HepG2 (cell line): Measurements from ENCODE around the gene IGIP. TPM values are rescaled to one million over a fixed set of nuclear protein-coding genes. Genes with fewer than 3 reads are reported as not detected.

ENCODE experiments used
- ARHGAP35 ChIP-seq: sonication (generic); formaldehyde crosslinking; IDR thresholded peaks from 2 replicates; pipeline ENCODE4 v1.9.0; 2022; ENCODE audit warnings: mild to moderate bottlenecking, inconsistent platforms, moderate library complexity, missing genetic modification reagents, borderline replicate concordance
- ASH2L ChIP-seq: fragments of 300-600, 200-600 bp; sonication (generic); IDR thresholded peaks from 2 replicates; pipeline ENCODE4 v1.7.0; 2017; ENCODE audit warnings: low read depth, mild to moderate bottlenecking, moderate library complexity, mixed read lengths, low read length; ENCODE audit not compliant: insufficient read length
- CC2D1A ChIP-seq: sonication (generic); formaldehyde crosslinking; IDR thresholded peaks from 2 replicates; pipeline ENCODE4 v1.8.1; 2023; ENCODE audit warnings: mild to moderate bottlenecking, missing genetic modification reagents
- GMEB2 ChIP-seq: IDR thresholded peaks from 2 replicates; pipeline ENCODE4 v1.6.1; 2016; ENCODE audit warnings: missing biosample characterization, missing genetic modification reagents, low read depth
- HMGXB4 ChIP-seq, 2 experiments: sonication (generic) in 1 of 2; formaldehyde crosslinking in 1 of 2; IDR thresholded peaks; 2 replicates each; pipeline versions ENCODE4 v1.4.0 to v1.6.1; 2018 to 2020; ENCODE audit warnings: missing genetic modification reagents in 2 of 2, borderline replicate concordance in 1 of 2, low read depth in 1 of 2, mild to moderate bottlenecking in 1 of 2, missing biosample characterization in 1 of 2
- HOXA9 ChIP-seq: sonication (generic); formaldehyde crosslinking; IDR thresholded peaks from 2 replicates; pipeline ENCODE4 v1.8.1; 2022; ENCODE audit warnings: missing genetic modification reagents, mild to moderate bottlenecking, moderate library complexity, borderline replicate concordance
- RCOR2 ChIP-seq: IDR thresholded peaks from 2 replicates; pipeline ENCODE4 v1.6.1; 2016; ENCODE audit warnings: missing biosample characterization, missing genetic modification reagents
- RFX5 ChIP-seq: IDR thresholded peaks from 2 replicates; pipeline ENCODE4 v1.6.1; 2011; ENCODE audit warnings: low read depth, low read length, improper control_type of control experiment
- RXRB ChIP-seq: IDR thresholded peaks from 2 replicates; pipeline ENCODE4 v1.6.1; 2016; ENCODE audit warnings: borderline replicate concordance, missing genetic modification reagents, missing compliant biosample characterization
- SNAPC2 ChIP-seq: sonication (generic); formaldehyde crosslinking; IDR thresholded peaks from 2 replicates; pipeline ENCODE4 v1.8.1; 2022; ENCODE audit warnings: mild to moderate bottlenecking, missing genetic modification reagents
- THAP9 ChIP-seq: sonication (generic); formaldehyde crosslinking; IDR thresholded peaks from 2 replicates; pipeline ENCODE4; 2020; ENCODE audit warnings: missing genetic modification reagents, mild to moderate bottlenecking, borderline replicate concordance
- TMF1 ChIP-seq: sonication (generic); formaldehyde crosslinking; IDR thresholded peaks from 2 replicates; pipeline ENCODE4 v1.8.1; 2022; ENCODE audit warnings: low read depth, missing genetic modification reagents
- YEATS2 ChIP-seq: sonication (generic); formaldehyde crosslinking; IDR thresholded peaks from 2 replicates; pipeline ENCODE4 v1.4.0; 2020; ENCODE audit warnings: missing genetic modification reagents, borderline replicate concordance
- ZBTB49 ChIP-seq: sonication (generic); formaldehyde crosslinking; IDR thresholded peaks from 2 replicates; pipeline ENCODE4 v1.4.0; 2020; ENCODE audit warnings: missing genetic modification reagents, borderline replicate concordance
- ZC3H4 ChIP-seq: sonication (generic); formaldehyde crosslinking; IDR thresholded peaks from 2 replicates; pipeline ENCODE4 v1.4.0; 2020; ENCODE audit warnings: missing genetic modification reagents, borderline replicate concordance
- ZFP36L2 ChIP-seq: sonication (generic); formaldehyde crosslinking; IDR thresholded peaks from 2 replicates; pipeline ENCODE4 v1.4.0; 2020; ENCODE audit warnings: missing genetic modification reagents
- ZIK1 ChIP-seq: sonication (generic); formaldehyde crosslinking; IDR thresholded peaks from 2 replicates; pipeline ENCODE4 v1.5.0; 2020; ENCODE audit warnings: mild to moderate bottlenecking, low read depth, missing genetic modification reagents, borderline replicate concordance
- ZNF33B ChIP-seq: sonication (generic); formaldehyde crosslinking; IDR thresholded peaks from 2 replicates; pipeline ENCODE4 v1.5.1; 2020; ENCODE audit warnings: mild to moderate bottlenecking, missing genetic modification reagents
- ZNF607 ChIP-seq: sonication (generic); formaldehyde crosslinking; IDR thresholded peaks from 2 replicates; pipeline ENCODE4 v1.5.1; 2020; ENCODE audit warnings: missing genetic modification reagents, mild to moderate bottlenecking, borderline replicate concordance
- ZNF75D ChIP-seq: sonication (generic); formaldehyde crosslinking; IDR thresholded peaks from 2 replicates; pipeline ENCODE4 v1.8.1; 2023; ENCODE audit warnings: missing genetic modification reagents, mild to moderate bottlenecking, borderline replicate concordance
- polyA plus RNA-seq, 8 experiments: library from polyadenylated mRNA; depleted of rRNA in 3 of 8; stranded (reverse) in 7 of 8; unstranded in 1 of 8; fragments of >200 nt; fragmentation: Illumina TruSeq in 4 of 8; extraction: Trizol in 4 of 8; gene quantifications; 2 replicates each; pipeline versions ENCODE4 v1.2.1 to v1.2.3, GENCODE V29; 2011 to 2016; ENCODE audit warnings: low read depth in 4 of 8, missing spikeins in 1 of 8, mixed read lengths in 1 of 8; ENCODE audit not compliant: insufficient read depth in 1 of 8
- total RNA-seq, 5 experiments: library from RNA; depleted of rRNA; stranded (reverse); fragments of >200 nt; fragmentation: Illumina TruSeq; extraction: Trizol; gene quantifications; 2 replicates each; pipeline ENCODE4 v1.2.3, GENCODE V29; 2016; ENCODE audit warnings: low read depth in 1 of 5

Gene IGIP
- total and polyA plus RNA-seq, 2 of the 13 experiments (the other 11 are each of a cell fraction or from before 2014, with no cell fraction given): 1.7 to 2.1 TPM

GRCh38 chr5:140157032-140157781 lies 31.5 kb downstream of the IGIP start (continued):
- no peak for TF ChIP-seq GMEB2 (CRISPR knock-in tag)
- TF ChIP-seq RXRB (CRISPR knock-in tag): no peak
- TF ChIP-seq ARHGAP35 (CRISPR knock-in tag): no peak; the same call in 1 of the 2 replicates
- no peak for TF ChIP-seq ZBTB49
- no peak for TF ChIP-seq ZC3H4 (CRISPR knock-in tag)
- TF ChIP-seq CC2D1A (CRISPR knock-in tag): no peak
- TF ChIP-seq RFX5: no peak
- no peak for TF ChIP-seq ZNF33B (CRISPR knock-in tag)
- TF ChIP-seq THAP9 (CRISPR knock-in tag): no peak
- TF ChIP-seq HMGXB4 (CRISPR knock-in tag; IDR thresholded peaks at IDR 0.05; ENCODE audit: borderline replicate concordance in 1 of 2, low read depth in 1 of 2): peak; percentile 80 to 95
- TF ChIP-seq SNAPC2: no peak
- TF ChIP-seq ZFP36L2: no peak
- TF ChIP-seq HOXA9: no peak
- TF ChIP-seq ZIK1: no peak
- TF ChIP-seq ASH2L: peak; percentile 21
- TF ChIP-seq RCOR2 (CRISPR knock-in tag): no peak
- no peak for TF ChIP-seq TMF1
- no peak for TF ChIP-seq ZNF75D (CRISPR knock-in tag)
- TF ChIP-seq ZNF607: no peak
- TF ChIP-seq YEATS2: no peak
